ENCODE measurements around the gene TRIP10.

Gene TRIP10

DNA sequence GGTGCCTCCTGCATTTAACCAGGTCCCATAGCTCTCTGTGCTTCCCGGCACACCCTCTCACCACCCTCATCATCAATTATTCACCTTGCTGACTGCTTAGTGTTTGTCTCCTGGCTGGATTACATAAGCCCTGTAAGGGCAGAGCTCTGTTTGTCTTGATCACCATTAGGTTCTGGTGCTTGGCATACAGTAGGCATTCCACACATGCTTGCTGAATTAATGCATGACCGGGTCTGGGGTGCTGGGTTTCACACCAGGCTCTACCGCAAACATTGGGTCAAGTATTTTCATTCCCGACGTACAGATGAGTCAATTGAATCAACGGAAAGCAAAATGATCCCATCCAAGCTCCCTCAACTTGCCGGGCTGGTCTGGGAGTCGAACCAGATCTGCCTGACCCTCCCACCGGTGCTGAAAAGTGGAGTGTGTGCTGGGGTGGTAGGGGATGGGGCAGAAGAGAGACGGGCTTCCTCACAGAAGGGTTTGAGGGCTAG lies 61.6 kb downstream of the TRIP10 start:
- DNase-seq (ENCODE audit: low spot score) = no peak
- in situ Hi-C loops (cut with MboI; ENCODE audit: low pct_unique_long_range_greater_than_20kb, low sequenced_read_pairs, unreplicated experiment) = no loop called here
- TF ChIP-seq CTCF (IDR thresholded peaks at IDR 0.05; ENCODE audit: extremely low read depth, insufficient read depth, missing control alignments) = no peak
